GM12891 (cell line): ENCODE results near the gene PLK2.

ENCODE experiments used
- POLR2A ChIP-seq: IDR thresholded peaks from 2 replicates; pipeline ENCODE4 v1.6.1; 2011; ENCODE audit warnings: low read depth, low read length, control low read depth
- TAF1 ChIP-seq: IDR thresholded peaks from 2 replicates; pipeline ENCODE4 v1.6.1; 2011; ENCODE audit warnings: low read depth, low read length, control low read depth

- TF ChIP-seq POLR2A (no peak), TAF1 (no peak)
Measured at GRCh38 chr5:58490402-58491050, 30.6 kb upstream of the PLK2 start.
